LNCAP (cell line): ENCODE data around the gene TUNAR.

Source experiments
- CTCF ChIP-seq: fragments of 450-650 bp; IDR thresholded peaks from 2 replicates; pipeline ENCODE4 v1.5.1; 2017; ENCODE audit warnings: mild to moderate bottlenecking

The TUNAR gene

GRCh38 chr14:95887351-95887750, 10.7 kb downstream of the TUNAR start:
- TF ChIP-seq CTCF: no peak

- TF ChIP-seq CTCF: no peak
Observed at GRCh38 chr14:95889236-95889979, 12.8 kb downstream of the TUNAR start.

GRCh38 chr14:95891742-95892141, 15.1 kb downstream of the TUNAR start:
- no peak for TF ChIP-seq CTCF

- no peak for TF ChIP-seq CTCF
Observed at GRCh38 chr14:95892142-95892541, 15.5 kb downstream of the TUNAR start.

- peak; percentile 68 for TF ChIP-seq CTCF
Observed at GRCh38 chr14:95895720-95896119, 19.1 kb downstream of the TUNAR start.

- no peak for TF ChIP-seq CTCF
Observed at GRCh38 chr14:95896498-95897135, 20.0 kb downstream of the TUNAR start.

- TF ChIP-seq CTCF: no peak
Observed at GRCh38 chr14:95897280-95897679, 20.6 kb downstream of the TUNAR start.
